ENCODE data around the gene DDX5.
"Not testable (repeated sequence)": the region's sequence is repeated elsewhere in the genome, so short reads cannot be mapped to it uniquely, and the experiment has no call there.

Gene DDX5

DNA sequence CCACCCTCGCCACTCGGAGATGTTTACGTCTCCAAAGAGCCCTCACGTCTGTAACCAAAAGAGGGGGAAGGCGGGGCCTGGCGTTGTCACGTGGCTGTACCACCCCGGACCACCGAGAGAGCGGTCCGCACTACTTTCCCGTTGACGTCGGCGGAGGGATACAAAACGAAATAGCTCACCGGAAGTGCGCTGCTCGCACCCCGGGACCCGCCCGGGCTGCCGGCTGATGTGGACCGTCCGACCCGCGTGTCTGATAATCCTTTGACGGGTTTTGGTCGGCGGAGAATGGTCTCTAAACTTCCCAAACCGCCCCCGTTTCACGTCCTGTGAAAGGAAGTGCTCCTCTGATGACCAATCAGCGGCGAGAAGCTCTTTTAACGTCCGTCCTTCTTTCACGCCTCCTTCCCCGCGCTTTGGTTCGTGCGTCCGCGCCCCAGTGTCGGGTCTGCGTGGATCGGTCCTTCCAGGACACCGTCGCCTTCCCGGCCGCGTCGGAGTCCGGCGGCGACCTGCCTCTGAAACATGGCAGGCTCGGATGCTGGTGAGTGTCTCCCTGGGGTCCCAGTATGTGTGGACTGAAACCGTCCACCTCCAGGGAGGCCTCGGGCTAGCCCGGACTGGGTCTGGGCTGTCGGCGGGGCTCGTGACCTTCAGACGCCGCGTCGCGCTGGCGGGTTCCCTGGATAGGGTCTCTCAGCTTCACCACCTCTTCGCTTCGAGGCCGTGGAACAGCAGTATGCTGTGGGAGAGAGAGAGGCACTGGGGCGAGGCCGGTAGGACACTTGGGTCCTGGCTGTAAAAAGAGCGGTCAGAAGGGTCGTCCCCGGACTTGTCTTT, 705 bp upstream of the DDX5 start, which contains the start of gene CEP95:
Gene CEP95 (plus strand): TSS at position 402 of the 837 bp plus-strand sequence. CDS start 121 bp downstream, at position 523.
- FAIRE-seq: no peak

- FAIRE-seq: no peak
Observed at GRCh38 chr17:64505340-64506200, 519 bp downstream of the DDX5 start.

DNA sequence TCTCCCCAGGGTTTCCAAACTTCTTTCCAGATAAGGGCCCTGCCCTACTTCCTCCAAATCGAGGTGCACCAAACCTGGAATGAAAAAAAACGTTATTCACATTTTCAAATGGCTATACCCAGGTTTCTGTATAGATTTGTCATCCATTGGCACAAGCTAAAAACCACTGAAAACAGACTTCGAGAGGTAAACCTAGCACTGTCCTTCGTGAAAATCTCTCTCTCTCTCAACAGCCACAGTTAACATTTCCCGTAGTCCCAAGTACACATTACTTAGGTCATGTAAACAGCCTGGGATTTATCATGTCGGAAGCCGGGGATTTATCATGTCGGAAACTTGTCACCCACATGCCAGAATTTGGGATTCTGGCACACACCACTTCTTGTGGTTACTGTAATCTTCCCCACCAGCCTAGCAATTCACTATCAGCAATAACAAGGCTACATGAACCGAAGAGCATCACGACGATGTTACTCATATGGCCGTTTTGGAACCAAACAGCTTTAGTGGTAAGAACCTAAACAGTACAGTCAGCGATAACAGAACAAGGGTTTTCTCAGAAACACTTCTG, 1.2 kb downstream of the DDX5 start:
- FAIRE-seq: no peak

DNA sequence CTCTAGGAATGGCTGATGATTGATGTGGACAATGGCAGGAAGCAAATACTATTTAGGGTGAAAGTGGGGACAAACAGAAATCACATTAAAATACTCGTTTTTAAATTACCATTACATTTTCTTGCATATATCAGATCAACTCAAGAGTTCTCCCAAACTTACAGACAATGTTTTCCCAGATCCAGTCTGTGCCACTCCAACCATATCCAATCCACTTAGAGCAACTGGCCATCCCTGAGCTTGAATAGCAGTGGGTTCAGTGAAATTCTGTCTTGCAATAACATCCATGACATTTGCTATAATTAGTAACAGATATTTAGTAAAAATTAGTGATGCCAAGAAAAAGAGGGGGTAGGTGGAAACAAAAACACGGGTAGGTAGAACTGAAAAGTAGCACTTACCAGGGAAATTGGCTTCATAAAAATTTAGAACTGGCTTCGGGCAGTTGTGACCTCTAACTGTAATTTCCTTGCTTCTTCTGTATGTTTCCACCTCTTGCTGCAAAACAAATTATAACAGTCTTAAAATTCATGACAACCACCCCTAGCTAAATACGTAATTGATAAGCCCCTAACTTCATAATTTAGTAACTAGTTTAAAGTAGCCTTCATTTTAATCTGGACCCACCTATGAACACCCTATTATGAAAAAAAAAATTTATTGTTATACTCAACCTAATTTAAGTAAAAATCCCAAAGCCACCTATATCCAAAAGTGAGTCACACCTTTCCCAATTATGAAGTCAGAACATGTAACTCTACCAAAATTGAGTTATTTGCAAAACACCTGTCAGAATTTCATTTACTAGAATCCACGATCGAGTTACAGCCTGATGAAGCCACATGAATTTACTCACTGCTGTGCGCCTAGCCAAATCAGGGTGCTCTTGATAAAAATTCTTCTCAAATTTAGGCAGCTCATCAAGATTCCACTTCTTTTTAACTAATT, 2.0 kb downstream of the DDX5 start:
- no peak for FAIRE-seq

GRCh38 chr17:64503341-64503740, 2.7 kb downstream of the DDX5 start:
- no peak for FAIRE-seq

DNA sequence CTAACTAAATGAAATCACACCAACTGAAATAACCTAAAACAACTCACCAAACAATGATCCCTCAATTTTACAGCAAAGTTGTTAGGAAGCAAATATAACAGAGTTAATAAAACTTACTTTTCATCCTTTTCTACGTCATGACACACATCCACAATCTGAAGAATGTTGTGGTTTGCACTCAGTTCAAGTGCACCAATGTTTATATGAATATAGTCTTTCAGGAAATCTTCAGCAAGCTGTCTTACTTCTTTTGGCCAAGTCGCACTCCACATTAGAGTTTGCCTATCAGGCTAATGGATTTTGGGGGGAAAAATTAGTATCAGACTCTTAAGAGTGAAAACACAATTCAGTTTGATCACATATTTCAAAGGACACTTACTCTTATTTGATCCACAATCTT, 3.3 kb downstream of the DDX5 start:
- FAIRE-seq: no peak

DNA sequence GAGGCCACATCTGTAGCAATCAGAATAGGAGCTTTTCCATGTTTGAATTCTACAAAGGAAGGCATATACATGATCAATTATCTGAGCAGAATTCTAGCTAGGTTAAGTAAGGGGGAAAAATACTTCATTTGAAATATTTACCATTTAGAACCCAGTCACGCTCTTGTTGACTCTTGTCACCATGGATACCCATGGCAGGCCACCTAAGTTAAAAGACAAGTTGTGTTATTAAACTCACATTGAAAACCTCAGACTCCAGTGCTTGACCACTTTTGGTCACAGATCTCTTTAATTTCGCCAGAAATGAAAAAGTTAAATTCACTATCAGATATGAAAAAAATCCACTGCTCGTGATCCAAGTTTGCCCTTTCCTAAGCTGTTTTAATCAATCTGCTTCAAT, 4.1 kb downstream of the DDX5 start:
- no peak for FAIRE-seq

GRCh38 chr17:64500862-64501765, 5.0 kb downstream of the DDX5 start:
- no peak for FAIRE-seq

DNA sequence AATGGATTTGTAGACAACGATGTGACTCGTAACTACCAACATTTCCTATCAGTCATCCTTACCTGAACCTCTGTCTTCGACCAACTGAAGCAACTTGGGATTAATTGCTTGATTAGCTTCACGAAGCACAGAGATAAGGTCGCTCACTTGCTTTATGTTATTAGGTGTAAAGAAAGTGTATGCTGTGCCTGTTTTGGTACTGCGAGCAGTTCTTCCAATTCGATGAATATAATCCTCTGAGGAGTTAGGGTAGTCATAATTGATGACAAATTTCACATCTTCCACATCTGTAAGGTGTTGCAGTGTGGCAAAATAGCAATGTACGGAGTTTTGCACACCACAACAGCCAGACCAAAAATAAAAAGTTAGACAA, 5.6 kb downstream of the DDX5 start:
- FAIRE-seq: no peak

DNA sequence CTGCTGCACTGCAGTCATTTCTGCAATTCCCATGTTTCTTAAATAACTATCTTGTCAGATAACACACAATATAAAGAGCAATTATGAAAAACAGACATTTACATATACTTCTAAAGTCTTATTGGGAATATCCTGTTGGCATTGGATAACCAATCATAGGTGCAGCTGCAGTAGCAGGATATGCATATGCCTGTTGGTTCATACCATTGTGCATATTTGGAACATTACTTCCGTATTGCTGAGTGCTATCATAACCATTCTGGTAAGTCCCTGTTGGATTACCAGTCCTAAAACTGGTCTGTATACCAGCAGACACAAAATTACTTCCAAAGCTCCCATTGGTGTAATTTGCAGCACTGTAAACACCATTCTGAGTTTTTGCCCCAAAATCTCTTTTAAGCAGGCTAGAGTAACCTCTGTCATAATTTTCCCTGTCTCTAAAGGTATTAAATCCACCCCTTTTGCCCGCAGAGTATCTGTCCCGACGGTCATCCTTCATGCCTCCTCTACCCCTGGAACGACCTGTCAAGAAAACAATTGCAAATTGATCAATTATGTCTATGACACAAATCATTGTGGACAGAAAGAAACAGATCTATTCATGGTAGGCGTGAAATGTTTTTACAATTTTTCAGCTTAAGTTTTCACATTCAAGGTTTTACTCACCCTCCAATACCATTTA, 6.1 kb downstream of the DDX5 start:
- no peak for FAIRE-seq

DNA sequence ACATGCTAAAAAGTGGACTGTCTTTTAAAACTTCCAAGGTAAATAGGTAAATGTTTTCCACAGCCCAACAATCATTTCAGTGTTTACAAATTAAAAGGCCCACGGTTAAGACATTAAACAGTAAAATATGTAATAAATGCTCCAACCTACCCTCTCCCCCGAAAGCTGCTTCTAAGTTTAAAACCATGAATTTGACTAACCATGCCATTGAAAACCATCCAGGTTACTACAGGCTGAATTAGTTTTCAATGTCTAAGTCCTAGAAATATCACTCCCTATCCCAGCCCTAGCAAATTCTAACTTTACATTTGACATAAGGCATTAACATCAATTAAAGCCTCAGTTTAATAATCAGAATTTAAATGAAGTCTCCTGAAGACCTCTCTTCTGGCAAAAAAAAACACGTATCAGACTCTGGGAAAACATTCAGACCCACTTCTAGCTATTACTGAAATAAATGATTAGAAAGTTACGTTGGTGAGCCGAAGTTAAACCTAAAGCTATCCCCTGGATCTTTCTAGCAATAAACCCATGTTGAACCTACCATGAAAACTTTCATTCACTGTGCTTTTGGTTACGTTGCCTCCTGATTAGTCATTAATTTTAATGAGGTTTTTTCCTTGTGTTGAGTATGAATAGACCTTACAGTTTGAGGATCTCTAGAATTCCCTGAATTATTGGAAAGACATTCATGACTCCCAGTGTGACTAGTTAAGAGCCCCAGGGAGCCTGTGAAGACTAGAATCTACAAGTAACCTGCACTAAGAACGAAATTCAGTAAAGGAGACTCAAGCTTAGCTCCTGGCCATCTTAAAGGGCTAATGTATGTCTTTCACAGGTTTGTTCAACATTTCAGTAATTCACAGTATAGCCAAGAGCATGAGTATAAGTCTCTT, 7.5 kb downstream of the DDX5 start:
- FAIRE-seq: no peak

- FAIRE-seq: no peak
Observed at GRCh38 chr17:64497565-64498035, 8.5 kb downstream of the DDX5 start.

- no peak for FAIRE-seq
Observed at GRCh38 chr17:64496786-64497564, 9.1 kb downstream of the DDX5 start, which contains the start of gene POLG2. POLG2 (minus strand) TSS chr17:64497054; CDS start chr17:64496968, 86 bp downstream.

GRCh38 chr17:64496348-64496785, 9.7 kb downstream of the DDX5 start:
- no peak for FAIRE-seq

DNA sequence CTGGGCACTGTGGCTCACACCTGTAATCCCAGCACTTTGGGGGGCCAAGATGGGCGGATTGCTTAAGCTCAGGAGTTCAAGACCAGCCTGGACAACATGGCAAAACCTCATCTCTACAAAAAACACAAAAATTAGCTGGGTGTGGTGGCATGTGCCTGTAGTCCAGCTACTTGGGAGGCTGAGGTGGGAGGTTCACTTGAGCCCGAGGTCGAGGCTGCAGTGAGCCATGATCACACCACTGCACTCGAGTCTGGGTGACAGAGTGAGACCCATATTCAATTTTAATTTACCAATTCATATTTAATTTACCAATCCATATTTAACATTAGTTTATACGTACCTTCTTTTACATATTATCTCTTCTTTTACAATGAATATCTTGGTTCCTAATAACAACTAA, 10.8 kb downstream of the DDX5 start:
- FAIRE-seq: not testable (repeated sequence)

- no peak for FAIRE-seq
Observed at GRCh38 chr17:64494121-64494520, 12.0 kb downstream of the DDX5 start.

- no peak for FAIRE-seq
Observed at GRCh38 chr17:64492481-64493109, 13.5 kb downstream of the DDX5 start.

- FAIRE-seq: no peak
Observed at GRCh38 chr17:64491994-64492393, 14.1 kb downstream of the DDX5 start.
